GM23338 (cell line): ENCODE data around the gene SERPINA7. TPM values are rescaled to one million over a fixed set of nuclear protein-coding genes. Genes with fewer than 3 reads are reported as not detected.

Experiments
- ATAC-seq: fragments of 200-7000 bp; cut with Tn5 transposase; 3 replicates; pipeline ENCODE4 v1.9.1; 2020
- DNase-seq: peaks from one replicate; pipeline ENCODE4 v3.0.0-alpha.2; 2015; ENCODE audit warnings: low spot score
- H2AFZ ChIP-seq: fragments of 200-600 bp; sonication (generic); 2 replicates; pipeline ENCODE4 v1.8.0; 2016; ENCODE audit warnings: antibody characterized with exemption, mild to moderate bottlenecking, moderate library complexity
- H3F3A ChIP-seq: fragments of 200-600 bp; sonication (generic); replicated peaks from 2 replicates; pipeline ENCODE4 v1.8.0; 2017; ENCODE audit warnings: antibody characterized with exemption, mixed run types, low read depth
- H3K27ac ChIP-seq: fragments of 200-600 bp; sonication (generic); 2 replicates; pipeline ENCODE4 v1.6.1; 2016; ENCODE audit warnings: low read depth
- H3K27me3 ChIP-seq: fragments of 200-600 bp; sonication (generic); 2 replicates; pipeline ENCODE4 v1.8.0; 2016; ENCODE audit warnings: mild to moderate bottlenecking, mixed run types, moderate library complexity; ENCODE audit not compliant: insufficient read depth
- H3K36me3 ChIP-seq: fragments of 200-600 bp; sonication (generic); 2 replicates; pipeline ENCODE4 v1.8.0; 2016; ENCODE audit warnings: mild to moderate bottlenecking; ENCODE audit not compliant: insufficient read depth
- H3K4me1 ChIP-seq: fragments of 200-600 bp; sonication (generic); 2 replicates; pipeline ENCODE4 v1.8.0; 2016; ENCODE audit warnings: mild to moderate bottlenecking, moderate library complexity; ENCODE audit not compliant: insufficient read depth
- H3K4me2 ChIP-seq: fragments of 200-600 bp; sonication (generic); 2 replicates; pipeline ENCODE4 v1.7.1; 2017; ENCODE audit warnings: mixed run types
- H3K4me3 ChIP-seq: fragments of 200-600 bp; sonication (generic); 2 replicates; pipeline ENCODE4 v1.6.1; 2016; ENCODE audit warnings: mixed run types
- H3K79me2 ChIP-seq: fragments of 200-600 bp; sonication (generic); replicated peaks from 2 replicates; pipeline ENCODE4 v1.8.0; 2017; ENCODE audit warnings: mild to moderate bottlenecking; ENCODE audit not compliant: insufficient read depth
- H3K9me2 ChIP-seq: fragments of 200-600 bp; sonication (generic); 2 replicates; pipeline ENCODE4 v1.8.0; 2017; ENCODE audit not compliant: insufficient read depth
- H4K20me1 ChIP-seq: fragments of 200-600 bp; sonication (generic); replicated peaks from 2 replicates; pipeline ENCODE4 v1.8.0; 2017; ENCODE audit warnings: mild to moderate bottlenecking; ENCODE audit not compliant: insufficient read depth
- H3K27ac Mint-ChIP-seq: 2 replicates; pipeline ENCODE4 v1.8.0; 2020; ENCODE audit warnings: inconsistent platforms, mild to moderate bottlenecking, moderate library complexity, mixed read lengths
- H3K27me3 Mint-ChIP-seq: 3 replicates; pipeline ENCODE4 v1.8.0; 2022; ENCODE audit warnings: low read depth, mild to moderate bottlenecking, moderate library complexity, mixed read lengths, inconsistent platforms; ENCODE audit not compliant: insufficient read depth, poor library complexity
- H3K36me3 Mint-ChIP-seq: 3 replicates; pipeline ENCODE4 v1.8.0; 2021; ENCODE audit warnings: low read depth, mild to moderate bottlenecking, inconsistent platforms, moderate library complexity, mixed read lengths
- H3K4me1 Mint-ChIP-seq: 3 replicates; pipeline ENCODE4 v1.8.0; 2020; ENCODE audit warnings: mild to moderate bottlenecking, inconsistent platforms, mixed read lengths
- H3K4me3 Mint-ChIP-seq: 3 replicates; pipeline ENCODE4 v1.8.0; 2021; ENCODE audit warnings: moderate library complexity, mild to moderate bottlenecking, inconsistent platforms, mixed read lengths
- H3K9me3 Mint-ChIP-seq: 3 replicates; pipeline ENCODE4 v1.8.0; 2020; ENCODE audit warnings: moderate library complexity, mild to moderate bottlenecking, inconsistent platforms, mixed read lengths
- ETS1 ChIP-seq: IDR thresholded peaks from 2 replicates; pipeline ENCODE4 v1.6.1; 2016; ENCODE audit warnings: antibody characterized with exemption
- EZH2 ChIP-seq: fragments of 200-600 bp; sonication (generic); IDR thresholded peaks from one replicate; pipeline ENCODE4 v1.8.0; 2017; ENCODE audit warnings: antibody characterized with exemption, mild to moderate bottlenecking, low read depth; ENCODE audit not compliant: unreplicated experiment
- EZH2phosphoT487 ChIP-seq: fragments of 200-600 bp; sonication (generic); IDR thresholded peaks from one replicate; pipeline ENCODE4 v1.8.1; 2018; ENCODE audit warnings: antibody characterized with exemption; ENCODE audit not compliant: unreplicated experiment
- JUNB ChIP-seq: IDR thresholded peaks from one replicate; pipeline ENCODE4 v1.6.1; 2016; ENCODE audit warnings: antibody characterized with exemption; ENCODE audit not compliant: unreplicated experiment
- NANOG ChIP-seq: IDR thresholded peaks from 2 replicates; pipeline ENCODE4 v1.6.1; 2016; ENCODE audit warnings: antibody characterized with exemption, borderline replicate concordance
- POLR2AphosphoS5 ChIP-seq: IDR thresholded peaks from 2 replicates; pipeline ENCODE4 v1.6.1; 2016; ENCODE audit warnings: antibody characterized with exemption, low read depth
- STAT1 ChIP-seq: IDR thresholded peaks from one replicate; pipeline ENCODE4 v1.6.1; 2016; ENCODE audit warnings: antibody characterized with exemption; ENCODE audit not compliant: unreplicated experiment
- ZNF114 ChIP-seq: fragments of 250-450 bp; sonication (Bioruptor Pico); IDR thresholded peaks from 2 replicates; pipeline ENCODE4 v1.5.0; 2020; ENCODE audit warnings: mild to moderate bottlenecking, moderate library complexity
- polyA plus RNA-seq: library from polyadenylated mRNA; unstranded; fragments of >200 nt; fragmentation: Nextera tagmentation; extraction: Ambion mirVana; gene quantifications from 2 replicates; pipeline ENCODE4 v1.2.1, GENCODE V29; 2016
- total RNA-seq: library from RNA; depleted of rRNA; stranded (reverse); fragments of >200 nt; shearing (Covaris generic); gene quantifications from 2 replicates; pipeline ENCODE4 v1.2.3, GENCODE V29; 2014
- TF ChIP-seq, protein P1 (sequence below): IDR thresholded peaks from one replicate; pipeline ENCODE4 v1.6.1; 2018; ENCODE audit warnings: antibody characterized with exemption; ENCODE audit not compliant: unreplicated experiment

SERPINA7 gene
- total and polyA plus RNA-seq, 2 experiments from 2014 or later: not detected

DNA sequence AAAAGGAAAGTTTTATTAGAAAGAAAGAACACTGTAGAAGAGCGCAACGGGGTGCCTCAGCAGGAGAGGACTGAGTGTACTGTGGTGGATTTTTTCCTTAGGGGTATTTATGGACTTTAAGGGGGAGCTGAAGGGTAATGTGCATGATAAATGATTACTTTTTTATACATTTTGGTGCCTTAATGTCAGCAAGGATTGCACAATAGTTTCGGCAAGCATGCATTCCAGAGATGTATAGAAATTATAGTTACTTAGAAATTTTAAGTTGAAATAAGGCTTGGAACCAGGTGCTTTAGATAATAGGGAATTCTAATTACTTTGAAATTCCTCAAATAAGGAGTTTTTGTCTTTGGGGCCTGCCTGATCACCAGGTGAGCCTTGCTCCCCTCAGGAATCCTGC is 30.5 kb upstream of the SERPINA7 start:
- no peaks in the 10 kb centered on the region for H3K79me2 ChIP-seq
- TF ChIP-seq EZH2: no peak
- TF ChIP-seq, protein P1, sequence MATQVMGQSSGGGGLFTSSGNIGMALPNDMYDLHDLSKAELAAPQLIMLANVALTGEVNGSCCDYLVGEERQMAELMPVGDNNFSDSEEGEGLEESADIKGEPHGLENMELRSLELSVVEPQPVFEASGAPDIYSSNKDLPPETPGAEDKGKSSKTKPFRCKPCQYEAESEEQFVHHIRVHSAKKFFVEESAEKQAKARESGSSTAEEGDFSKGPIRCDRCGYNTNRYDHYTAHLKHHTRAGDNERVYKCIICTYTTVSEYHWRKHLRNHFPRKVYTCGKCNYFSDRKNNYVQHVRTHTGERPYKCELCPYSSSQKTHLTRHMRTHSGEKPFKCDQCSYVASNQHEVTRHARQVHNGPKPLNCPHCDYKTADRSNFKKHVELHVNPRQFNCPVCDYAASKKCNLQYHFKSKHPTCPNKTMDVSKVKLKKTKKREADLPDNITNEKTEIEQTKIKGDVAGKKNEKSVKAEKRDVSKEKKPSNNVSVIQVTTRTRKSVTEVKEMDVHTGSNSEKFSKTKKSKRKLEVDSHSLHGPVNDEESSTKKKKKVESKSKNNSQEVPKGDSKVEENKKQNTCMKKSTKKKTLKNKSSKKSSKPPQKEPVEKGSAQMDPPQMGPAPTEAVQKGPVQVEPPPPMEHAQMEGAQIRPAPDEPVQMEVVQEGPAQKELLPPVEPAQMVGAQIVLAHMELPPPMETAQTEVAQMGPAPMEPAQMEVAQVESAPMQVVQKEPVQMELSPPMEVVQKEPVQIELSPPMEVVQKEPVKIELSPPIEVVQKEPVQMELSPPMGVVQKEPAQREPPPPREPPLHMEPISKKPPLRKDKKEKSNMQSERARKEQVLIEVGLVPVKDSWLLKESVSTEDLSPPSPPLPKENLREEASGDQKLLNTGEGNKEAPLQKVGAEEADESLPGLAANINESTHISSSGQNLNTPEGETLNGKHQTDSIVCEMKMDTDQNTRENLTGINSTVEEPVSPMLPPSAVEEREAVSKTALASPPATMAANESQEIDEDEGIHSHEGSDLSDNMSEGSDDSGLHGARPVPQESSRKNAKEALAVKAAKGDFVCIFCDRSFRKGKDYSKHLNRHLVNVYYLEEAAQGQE: no peak
- no peak for TF ChIP-seq POLR2AphosphoS5
- no peak for TF ChIP-seq STAT1
- no peak for TF ChIP-seq EZH2phosphoT487
- TF ChIP-seq ETS1: no peak
- TF ChIP-seq NANOG: no peak
- no peak for TF ChIP-seq JUNB
- Mint-ChIP-seq H3K9me3 (peaks cover 63% of the 10 kb centered on the region), H3K4me3 (no peak overlapping the region), H3K27ac (no peak overlapping the region), H3K4me1 (no peaks in the 10 kb centered on the region), H3K27me3 (no peaks in the 10 kb centered on the region), H3K36me3 (0 out of 3 replicates have a peak, but pooled peaks cover 2% of the 10 kb centered on the region)
- no peaks in the 10 kb centered on the region for H3K9me2 ChIP-seq
- DNase-seq: no peak
- no peaks in the 10 kb centered on the region for H3K4me1 ChIP-seq
- H3K4me2 ChIP-seq: no peak overlapping the region
- H3K36me3 ChIP-seq: no peaks in the 10 kb centered on the region
- no peak overlapping the region for H3K4me3 ChIP-seq
- no peak overlapping the region for H2AFZ ChIP-seq
- no peaks in the 10 kb centered on the region for H4K20me1 ChIP-seq
- ATAC-seq: no peak
- no peaks in the 10 kb centered on the region for H3K27me3 ChIP-seq
- no peaks in the 10 kb centered on the region for H3F3A ChIP-seq
- no peak overlapping the region for H3K27ac ChIP-seq

DNA sequence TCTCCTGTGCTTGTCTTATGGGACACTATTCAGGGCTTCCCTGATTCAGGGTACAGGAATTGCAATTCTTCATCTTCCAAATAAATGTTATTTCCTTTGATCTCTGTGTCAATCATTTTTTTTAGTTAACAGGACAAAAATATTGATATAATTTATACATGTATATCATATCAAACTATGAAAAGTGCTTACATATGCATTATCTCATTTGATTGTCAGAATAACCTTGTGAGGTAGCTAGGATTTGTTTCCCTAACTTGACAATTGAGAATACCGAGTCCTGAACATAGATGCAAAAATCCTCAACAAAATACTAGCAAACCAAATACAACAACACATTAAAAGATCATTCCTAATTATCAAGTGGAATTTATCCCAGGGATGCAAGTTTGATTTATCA is 11.5 kb upstream of the SERPINA7 start:
- Mint-ChIP-seq H3K27me3 (no peaks in the 10 kb centered on the region), H3K9me3 (peaks cover 45% of the 10 kb centered on the region), H3K36me3 (no peaks in the 10 kb centered on the region), H3K27ac (no peak overlapping the region), H3K4me3 (no peak overlapping the region), H3K4me1 (no peaks in the 10 kb centered on the region)
- H3K4me3 ChIP-seq: no peak overlapping the region
- ATAC-seq (no peak), DNase-seq (no peak)
- no peaks in the 10 kb centered on the region for H3K36me3 ChIP-seq
- H4K20me1 ChIP-seq: no peaks in the 10 kb centered on the region
- H3K27me3 ChIP-seq: no peaks in the 10 kb centered on the region
- H3K4me2 ChIP-seq: no peak overlapping the region
- H3F3A ChIP-seq: no peaks in the 10 kb centered on the region
- H3K9me2 ChIP-seq: no peaks in the 10 kb centered on the region
- no peak overlapping the region for H2AFZ ChIP-seq
- H3K27ac ChIP-seq: no peak overlapping the region
- TF ChIP-seq ZNF114 (CRISPR knock-in tag) (no peak), STAT1 (no peak), POLR2AphosphoS5 (no peak), EZH2phosphoT487 (no peak), ETS1 (no peak), JUNB (no peak)
- H3K79me2 ChIP-seq: no peaks in the 10 kb centered on the region
- H3K4me1 ChIP-seq: no peaks in the 10 kb centered on the region
